Lung (tissue), 12 donors: ENCODE results near the gene GPR152. TPM values are rescaled to one million over a fixed set of nuclear protein-coding genes. Genes with fewer than 3 reads are reported as not detected.

ENCODE experiments used
- ATAC-seq: fragments of 200-7000 bp; cut with Tn5 transposase; one replicate; pipeline ENCODE4 v1.9.1; 2020; ENCODE audit warnings: moderate number of reproducible peaks; ENCODE audit not compliant: insufficient read depth, low FRiP score
- DNase-seq, 3 donors: peaks; one replicate each; pipeline ENCODE4 v3.0.0-alpha.2; 2013 to 2017
- H3K27ac ChIP-seq, 2 donors: one replicate each; pipeline ENCODE4 v1.5.1; 2013; ENCODE audit warnings: mild to moderate bottlenecking in 2 of 2, moderate library complexity in 2 of 2, control low read depth in 1 of 2, inconsistent platforms in 1 of 2, low read depth in 1 of 2, low read length in 1 of 2
- H3K27me3 ChIP-seq, 3 donors: one replicate each; pipeline ENCODE4 v1.5.1; 2013; ENCODE audit warnings: low read length in 2 of 3; ENCODE audit not compliant: control insufficient read depth in 3 of 3, insufficient read depth in 3 of 3
- H3K36me3 ChIP-seq, 4 donors: one replicate each; pipeline ENCODE4 v1.5.1; 2013; ENCODE audit warnings: low read length in 4 of 4, mild to moderate bottlenecking in 1 of 4, moderate library complexity in 1 of 4; ENCODE audit not compliant: control insufficient read depth in 4 of 4, insufficient read depth in 4 of 4
- H3K4me1 ChIP-seq, 5 donors: one replicate each; pipeline ENCODE4 v1.5.1; 2013; ENCODE audit warnings: low read length in 5 of 5, mild to moderate bottlenecking in 2 of 5, moderate library complexity in 1 of 5; ENCODE audit not compliant: control insufficient read depth in 5 of 5, insufficient read depth in 5 of 5
- H3K4me3 ChIP-seq: one replicate; pipeline ENCODE4 v1.5.1; 2013; ENCODE audit warnings: mild to moderate bottlenecking, control low read depth, moderate library complexity
- H3K9ac ChIP-seq, 2 donors: one replicate each; pipeline ENCODE4 v1.5.1; 2013; ENCODE audit warnings: low read length in 2 of 2, control low read depth in 1 of 2; ENCODE audit not compliant: insufficient read depth in 1 of 2
- H3K9me3 ChIP-seq, 4 donors: one replicate each; pipeline ENCODE4 v1.5.1; 2013; ENCODE audit warnings: low read length in 3 of 4, mild to moderate bottlenecking in 1 of 4, moderate library complexity in 1 of 4; ENCODE audit not compliant: control insufficient read depth in 4 of 4, insufficient read depth in 3 of 4
- WGBS, 2 donors: extraction: QIAGEN DNeasy Blood & Tissue Kit; methylation state at CpG; one replicate each; pipeline ENCODE4 v1.1.7; 2013; 5-methylcytosine and 5-hydroxymethylcytosine counted together
- polyA plus RNA-seq, 2 donors: library from polyadenylated mRNA; stranded (reverse); fragments of 200-250 nt; gene quantifications; one replicate each; pipeline ENCODE4 v1.2.1, GENCODE V29; 2013
- total RNA-seq, 2 donors: library from RNA; depleted of rRNA in 1 of 2; stranded (reverse); fragments of >200 nt in 1 of 2; gene quantifications; one replicate each; pipeline ENCODE4 v1.2.1, GENCODE V29; 2014 to 2021
- TF ChIP-seq, protein P1 (sequence below): IDR thresholded peaks from 2 replicates; pipeline ENCODE4 v1.5.1; 2012; ENCODE audit warnings: mild to moderate bottlenecking; ENCODE audit errors: control extremely low read depth, extremely low read depth
- donor health status: control.
- donor health status: control.
- donor health status: Bipolar disorder and iron deficiency.
- donor health status: healthy.
- donor health status: DM: yes; HTN: yes; CAD: no.

The GPR152 gene
- total and polyA plus RNA-seq, 4 donors = 0.06 TPM; not detected in 3

DNA sequence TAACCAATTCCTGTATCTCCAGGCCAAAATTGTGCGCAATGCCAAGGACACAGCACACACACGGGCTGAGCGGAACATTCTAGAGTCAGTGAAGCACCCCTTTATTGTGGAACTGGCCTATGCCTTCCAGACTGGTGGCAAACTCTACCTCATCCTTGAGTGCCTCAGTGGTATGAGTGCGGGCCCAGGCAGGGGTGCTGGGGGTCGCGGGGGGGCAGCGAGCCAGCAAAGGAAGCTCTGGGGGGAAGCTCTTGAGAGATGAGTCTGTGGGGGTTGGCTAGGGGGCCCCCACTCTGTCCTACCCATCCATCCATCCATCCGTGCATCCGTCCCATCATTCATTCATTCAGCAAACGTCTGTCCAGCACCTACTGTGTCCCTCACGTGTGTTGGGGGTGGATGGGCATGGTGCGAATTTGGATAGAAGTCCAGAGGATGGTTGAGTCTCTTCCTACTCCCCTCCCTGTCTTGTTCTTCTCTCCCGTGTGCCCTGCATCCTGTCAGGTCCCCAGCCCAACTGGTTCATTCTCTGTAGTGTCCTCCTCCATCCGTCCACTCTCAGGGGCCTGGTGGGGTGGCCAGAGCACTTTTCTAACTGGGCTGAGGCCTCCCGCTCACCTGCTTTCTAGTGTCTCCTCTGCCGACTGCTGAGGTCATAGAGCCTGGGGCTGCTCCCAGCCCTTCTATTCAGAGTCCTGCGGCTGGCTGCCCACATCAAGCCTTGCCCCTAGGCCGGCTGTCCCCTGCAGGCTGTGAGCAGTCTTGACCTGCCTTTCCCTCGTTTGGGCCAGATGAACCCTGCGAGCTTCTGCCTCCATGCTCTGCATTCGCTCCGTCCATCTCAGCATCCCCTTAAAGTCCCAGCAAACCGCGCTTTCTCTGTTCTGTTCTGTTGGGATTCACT is 20.9 kb downstream of the GPR152 start:
- no peak for DNase-seq
- WGBS, 2 donors = 92 to 95% methylated on average over 24 of the region's 24 CpGs
- no peaks in the 10 kb centered on the region for H3K27me3 ChIP-seq
- TF ChIP-seq, protein P1, sequence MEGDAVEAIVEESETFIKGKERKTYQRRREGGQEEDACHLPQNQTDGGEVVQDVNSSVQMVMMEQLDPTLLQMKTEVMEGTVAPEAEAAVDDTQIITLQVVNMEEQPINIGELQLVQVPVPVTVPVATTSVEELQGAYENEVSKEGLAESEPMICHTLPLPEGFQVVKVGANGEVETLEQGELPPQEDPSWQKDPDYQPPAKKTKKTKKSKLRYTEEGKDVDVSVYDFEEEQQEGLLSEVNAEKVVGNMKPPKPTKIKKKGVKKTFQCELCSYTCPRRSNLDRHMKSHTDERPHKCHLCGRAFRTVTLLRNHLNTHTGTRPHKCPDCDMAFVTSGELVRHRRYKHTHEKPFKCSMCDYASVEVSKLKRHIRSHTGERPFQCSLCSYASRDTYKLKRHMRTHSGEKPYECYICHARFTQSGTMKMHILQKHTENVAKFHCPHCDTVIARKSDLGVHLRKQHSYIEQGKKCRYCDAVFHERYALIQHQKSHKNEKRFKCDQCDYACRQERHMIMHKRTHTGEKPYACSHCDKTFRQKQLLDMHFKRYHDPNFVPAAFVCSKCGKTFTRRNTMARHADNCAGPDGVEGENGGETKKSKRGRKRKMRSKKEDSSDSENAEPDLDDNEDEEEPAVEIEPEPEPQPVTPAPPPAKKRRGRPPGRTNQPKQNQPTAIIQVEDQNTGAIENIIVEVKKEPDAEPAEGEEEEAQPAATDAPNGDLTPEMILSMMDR = no peak
- H3K9ac ChIP-seq = no peak overlapping the region
- no peak overlapping the region for H3K27ac ChIP-seq
- peaks cover 0 to 13% (median 6%) of the 10 kb centered on the region in 5 donors for H3K4me1 ChIP-seq
- H3K36me3 ChIP-seq = peaks cover 0 to 50% (median 15%) of the 10 kb centered on the region in 4 donors
- no peak for ATAC-seq
- H3K9me3 ChIP-seq = no peaks in the 10 kb centered on the region
- no peak overlapping the region for H3K4me3 ChIP-seq

DNA sequence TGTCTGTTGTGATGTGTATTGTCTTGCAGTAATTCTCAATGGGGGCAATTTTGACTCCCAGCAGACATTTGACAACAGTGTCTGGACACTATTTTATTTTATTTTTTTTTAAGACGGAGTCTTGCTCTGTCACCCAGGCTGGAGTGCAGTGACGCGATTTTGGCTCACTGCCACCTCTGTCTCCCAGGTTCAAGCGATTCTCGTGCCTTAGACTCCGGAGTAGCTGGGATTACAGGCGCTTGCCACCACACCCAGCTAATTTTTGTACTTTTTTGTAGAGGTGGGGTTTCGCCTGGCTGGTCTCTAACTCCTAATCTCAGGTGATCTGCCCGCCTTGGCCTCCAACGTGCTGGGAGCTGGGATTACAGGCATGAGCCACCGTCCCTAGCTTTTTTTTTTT is 22.8 kb downstream of the GPR152 start:
- WGBS, 2 donors = 77 to 90% methylated on average over 11 of the region's 11 CpGs
- no peak for ATAC-seq
- Histone ChIP-seq H3K36me3 (peaks cover 0 to 36% (median 14%) of the 10 kb centered on the region in 4 donors), H3K27ac (no peak overlapping the region), H3K4me3 (no peak overlapping the region), H3K9me3 (no peaks in the 10 kb centered on the region), H3K9ac (no peak overlapping the region), H3K4me1 (peaks cover 0 to 13% (median 6%) of the 10 kb centered on the region in 5 donors), H3K27me3 (no peaks in the 10 kb centered on the region)
- no peak for DNase-seq
- TF ChIP-seq, protein P1 = no peak

DNA sequence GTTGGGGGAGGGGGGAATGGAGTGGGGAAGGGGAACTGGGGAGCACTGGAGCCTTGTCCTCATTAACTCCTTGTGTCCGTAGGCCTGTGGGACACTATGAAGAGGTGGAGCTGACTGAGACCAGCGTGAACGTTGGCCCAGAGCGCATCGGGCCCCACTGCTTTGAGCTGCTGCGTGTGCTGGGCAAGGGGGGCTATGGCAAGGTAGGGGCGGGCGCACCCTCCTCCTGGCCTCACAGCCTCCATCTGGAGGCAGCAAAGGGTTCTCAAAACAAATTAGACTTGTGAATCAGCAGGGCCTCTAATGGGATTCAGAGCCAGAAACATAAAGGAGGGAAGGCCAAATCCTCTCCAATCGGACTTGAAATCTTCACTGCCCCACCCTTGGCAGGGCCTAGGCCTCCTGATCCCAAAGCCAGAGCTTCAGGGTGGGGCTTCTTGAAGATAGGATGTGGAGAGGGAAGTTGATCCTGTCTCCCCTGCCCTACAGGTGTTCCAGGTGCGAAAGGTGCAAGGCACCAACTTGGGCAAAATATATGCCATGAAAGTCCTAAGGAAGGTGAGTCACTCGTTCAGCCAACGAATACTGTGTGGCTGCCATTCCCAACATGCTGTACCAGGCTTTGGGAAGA is 23.4 kb downstream of the GPR152 start:
- Histone ChIP-seq H3K9ac (peak overlapping the region; percentile 90 to 98), H3K27me3 (no peaks in the 10 kb centered on the region), H3K36me3 (peaks cover 0 to 30% (median 11%) of the 10 kb centered on the region in 4 donors), H3K27ac (peak overlapping the region in 1 of 2 donors; percentile 95), H3K4me1 (peaks cover 0 to 13% (median 6%) of the 10 kb centered on the region in 5 donors), H3K9me3 (no peaks in the 10 kb centered on the region), H3K4me3 (peak overlapping the region; percentile 89)
- ATAC-seq (no peak), DNase-seq (no peak)
- 50 to 58% methylated on average over 12 of the region's 12 CpGs for WGBS, 2 donors
- TF ChIP-seq, protein P1 = no peak
